GM19023 (cell line): ENCODE results near the gene PPM1K.
"Not testable (repeated sequence)": the region's sequence is repeated elsewhere in the genome, so short reads cannot be mapped to it uniquely, and the experiment has no call there.

ENCODE experiments used
- ATAC-seq: cut with Tn5 transposase; IDR thresholded peaks from one replicate; pipeline ENCODE4 v1.9.1; 2021; ENCODE audit warnings: mild to moderate bottlenecking, moderate library complexity; ENCODE audit not compliant: unreplicated experiment

The PPM1K gene

GRCh38 chr4:88284439-88285234 lies at the start of gene PPM1K:
Gene PPM1K, minus strand, starts transcription at chr4:88284561. Its CDS starts 5,978 bp downstream, at chr4:88278583.
- peak; percentile 84 for ATAC-seq

- no peak for ATAC-seq
These were observed 49.5 kb upstream of the PPM1K start for GRCh38 chr4:88333741-88334405.

- ATAC-seq, result no peak
These were observed 43.3 kb upstream of the PPM1K start for GRCh38 chr4:88327665-88328064.

- ATAC-seq, result peak; percentile 99
These were observed 36.5 kb upstream of the PPM1K start for GRCh38 chr4:88320780-88321373.

- peak; percentile 56 for ATAC-seq
These were observed 35.9 kb upstream of the PPM1K start for GRCh38 chr4:88320224-88320779.

GRCh38 chr4:88318751-88319350 lies 34.5 kb upstream of the PPM1K start:
- ATAC-seq, result no peak

GRCh38 chr4:88315460-88316017 lies 31.2 kb upstream of the PPM1K start:
- no peak for ATAC-seq

- ATAC-seq, result not testable (repeated sequence)
These were observed 28.8 kb upstream of the PPM1K start for GRCh38 chr4:88313088-88313624.

- ATAC-seq, result no peak
These were observed 24.2 kb upstream of the PPM1K start for GRCh38 chr4:88308587-88308986.

- no peak for ATAC-seq
These were observed 13.5 kb upstream of the PPM1K start for GRCh38 chr4:88297725-88298454.

- ATAC-seq, result no peak
These were observed 12.8 kb upstream of the PPM1K start for GRCh38 chr4:88297212-88297516.

- no peak for ATAC-seq
These were observed 12.3 kb upstream of the PPM1K start for GRCh38 chr4:88296413-88297211.

GRCh38 chr4:88295656-88296055 lies 11.3 kb upstream of the PPM1K start:
- ATAC-seq, result no peak

GRCh38 chr4:88291003-88291402 lies 6.6 kb upstream of the PPM1K start:
- no peak for ATAC-seq

GRCh38 chr4:88286897-88287296 lies 2.5 kb upstream of the PPM1K start:
- ATAC-seq, result no peak

- ATAC-seq, result no peak
These were observed 883 bp upstream of the PPM1K start for GRCh38 chr4:88285235-88285653.

GRCh38 chr4:88283661-88284438 lies 511 bp downstream of the PPM1K start:
- ATAC-seq, result peak; percentile 21

- ATAC-seq, result no peak
These were observed 4.0 kb downstream of the PPM1K start for GRCh38 chr4:88280228-88280795.
